IMR-90 (cell line): ENCODE measurements around the gene FSD1. TPM values are rescaled to one million over a fixed set of nuclear protein-coding genes. Genes with fewer than 3 reads are reported as not detected.

ENCODE experiments used
- ATAC-seq: fragments of 200-7000 bp; cut with Tn5 transposase; 2 replicates; pipeline ENCODE4 v1.9.1; 2020; ENCODE audit warnings: low read depth, mild to moderate bottlenecking, moderate library complexity
- Bru-seq: library from RNA; stranded (reverse); fragments of 400-500 nt; gene quantifications from one replicate; lab custom pipeline; 2021; lab: Mats Ljungman, UMichigan
- BruChase-seq, 2 experiments: library from RNA; stranded (reverse); fragments of 400-500 nt; gene quantifications; one replicate each; lab custom pipeline; 2021; lab: Mats Ljungman, UMichigan
- BruUV-seq: library from RNA; stranded (reverse); fragments of 400-500 nt; replicated peaks from 2 replicates; lab custom pipeline; 2021; lab: Mats Ljungman, UMichigan
- CTCF ChIA-PET: fragments of 300-600 bp; formaldehyde crosslinking; extraction: SDS; loops from one replicate; lab custom pipeline; 2021; ENCODE audit warnings: antibody characterized with exemption; lab: Yijun Ruan, JAX
- POLR2A ChIA-PET: fragments of 300-600 bp; sonication (Branson Sonifier 250); formaldehyde crosslinking; loops from one replicate; lab custom pipeline; 2022; ENCODE audit warnings: antibody characterized with exemption; ENCODE audit not compliant: unreplicated experiment; lab: Charles Lee
- DNase-seq: peaks from one replicate; pipeline ENCODE4 v3.0.0; 2013
- H2AFZ ChIP-seq: replicated peaks from 2 replicates; pipeline ENCODE3; 2013; ENCODE audit warnings: low read length, mild to moderate bottlenecking; ENCODE audit not compliant: poor library complexity
- H2AK5ac ChIP-seq: 2 replicates; pipeline ENCODE4 v1.6.1; 2013; ENCODE audit warnings: low read depth, low read length, inconsistent platforms
- H2AK9ac ChIP-seq: replicated peaks from 2 replicates; pipeline ENCODE3; 2013; ENCODE audit warnings: mild to moderate bottlenecking, low read depth, low read length, moderate library complexity; ENCODE audit not compliant: poor library complexity
- H2BK120ac ChIP-seq: 2 replicates; pipeline ENCODE4 v1.6.1; 2013; ENCODE audit warnings: low read depth, low read length, inconsistent platforms
- H2BK15ac ChIP-seq: 3 replicates; pipeline ENCODE4 v1.6.1; 2013; ENCODE audit warnings: low read depth, low read length, inconsistent platforms
- H2BK20ac ChIP-seq: 2 replicates; pipeline ENCODE4 v1.6.1; 2013; ENCODE audit warnings: low read depth, mild to moderate bottlenecking, inconsistent platforms, low read length, moderate library complexity
- H2BK5ac ChIP-seq: 2 replicates; pipeline ENCODE4 v1.6.1; 2013; ENCODE audit warnings: mild to moderate bottlenecking, low read depth, low read length, inconsistent platforms; ENCODE audit not compliant: poor library complexity, severe bottlenecking
- H3K14ac ChIP-seq: replicated peaks from 2 replicates; pipeline ENCODE4 v1.6.1; 2013; ENCODE audit warnings: low read depth, low read length, inconsistent platforms
- H3K18ac ChIP-seq: 2 replicates; pipeline ENCODE4 v1.6.1; 2013; ENCODE audit warnings: low read depth, low read length, control low read depth
- H3K23ac ChIP-seq: 2 replicates; pipeline ENCODE4 v1.6.1; 2013; ENCODE audit warnings: low read depth, low read length, inconsistent platforms
- H3K27ac ChIP-seq: 2 replicates; pipeline ENCODE4 v1.5.1; 2013; ENCODE audit warnings: mild to moderate bottlenecking, control low read depth, low read length; ENCODE audit not compliant: insufficient read depth
- H3K27me3 ChIP-seq: 2 replicates; pipeline ENCODE4 v1.6.1; 2013; ENCODE audit warnings: low read length; ENCODE audit not compliant: control insufficient read depth, insufficient read depth
- H3K36me3 ChIP-seq: 2 replicates; pipeline ENCODE4 v1.6.1; 2013; ENCODE audit warnings: low read length, mixed read lengths; ENCODE audit not compliant: control insufficient read depth, insufficient read depth
- H3K4ac ChIP-seq: 2 replicates; pipeline ENCODE4 v1.6.1; 2013; ENCODE audit warnings: low read depth, low read length, inconsistent platforms
- H3K4me1 ChIP-seq: 2 replicates; pipeline ENCODE4 v1.6.1; 2013; ENCODE audit warnings: low read length, mixed read lengths; ENCODE audit not compliant: control insufficient read depth, insufficient read depth
- H3K4me2 ChIP-seq: 2 replicates; pipeline ENCODE4 v1.6.1; 2013; ENCODE audit warnings: low read depth, mild to moderate bottlenecking, control low read depth, low read length, moderate library complexity
- H3K4me3 ChIP-seq: 2 replicates; pipeline ENCODE4 v1.5.1; 2013; ENCODE audit warnings: low read depth, mild to moderate bottlenecking, control low read depth, low read length, moderate library complexity; ENCODE audit not compliant: insufficient read depth
- H3K56ac ChIP-seq: 2 replicates; pipeline ENCODE4 v1.6.1; 2013; ENCODE audit warnings: low read length, inconsistent platforms; ENCODE audit not compliant: insufficient read depth; ENCODE audit errors: extremely low read depth
- H3K79me1 ChIP-seq, 2 experiments: 2 replicates each; pipeline ENCODE4 v1.6.1; 2013; ENCODE audit warnings: low read length in 2 of 2, inconsistent platforms in 1 of 2, low read depth in 1 of 2
- H3K9ac ChIP-seq: 2 replicates; pipeline ENCODE4 v1.6.1; 2013; ENCODE audit warnings: low read depth, low read length, control low read depth
- H3K9me1 ChIP-seq: 2 replicates; pipeline ENCODE4 v1.6.1; 2013; ENCODE audit warnings: low read length, inconsistent platforms; ENCODE audit not compliant: insufficient read depth
- H3K9me3 ChIP-seq: 2 replicates; pipeline ENCODE4 v1.6.1; 2013; ENCODE audit warnings: low read length; ENCODE audit not compliant: control insufficient read depth, insufficient read depth
- H4K20me1 ChIP-seq: 2 replicates; pipeline ENCODE4 v1.6.1; 2013; ENCODE audit warnings: low read length, inconsistent platforms; ENCODE audit not compliant: insufficient read depth
- H4K5ac ChIP-seq: 2 replicates; pipeline ENCODE4 v1.6.1; 2013; ENCODE audit warnings: mild to moderate bottlenecking, low read depth, low read length, control low read depth
- H4K8ac ChIP-seq, 2 experiments: 2 replicates each; pipeline ENCODE4 v1.6.1; 2013; ENCODE audit warnings: low read depth in 2 of 2, low read length in 2 of 2, control low read depth in 1 of 2, inconsistent platforms in 1 of 2
- H4K91ac ChIP-seq: 2 replicates; pipeline ENCODE4 v1.6.1; 2013; ENCODE audit warnings: low read depth, low read length, inconsistent platforms; ENCODE audit not compliant: insufficient read depth
- CEBPB ChIP-seq: IDR thresholded peaks from 2 replicates; pipeline ENCODE4 v1.6.1; 2012; ENCODE audit warnings: low read depth, low read length, improper control_type of control experiment
- CHD1 ChIP-seq: IDR thresholded peaks from 2 replicates; pipeline ENCODE4 v1.6.1; 2012; ENCODE audit warnings: low read depth, low read length, improper control_type of control experiment
- CTCF ChIP-seq: conservative IDR thresholded peaks from 2 replicates; pipeline ENCODE4 v1.5.1; 2012; ENCODE audit warnings: mild to moderate bottlenecking, low read depth, low read length, improper control_type of control experiment
- MAFK ChIP-seq: IDR thresholded peaks from 2 replicates; pipeline ENCODE4 v1.6.1; 2012; ENCODE audit warnings: low read depth, low read length, improper control_type of control experiment
- MAZ ChIP-seq: IDR thresholded peaks from 2 replicates; pipeline ENCODE4 v1.6.1; 2012; ENCODE audit warnings: low read depth, mild to moderate bottlenecking, low read length, improper control_type of control experiment, moderate library complexity, borderline replicate concordance
- MXI1 ChIP-seq: IDR thresholded peaks from 2 replicates; pipeline ENCODE4 v1.6.1; 2012; ENCODE audit warnings: low read depth, mild to moderate bottlenecking, low read length, moderate library complexity, borderline replicate concordance
- POLR2A ChIP-seq: IDR thresholded peaks from 2 replicates; pipeline ENCODE4 v1.6.1; 2012; ENCODE audit warnings: mild to moderate bottlenecking, low read depth, low read length
- RAD21 ChIP-seq: IDR thresholded peaks from 2 replicates; pipeline ENCODE4 v1.6.1; 2012; ENCODE audit warnings: low read length, improper control_type of control experiment
- SMC3 ChIP-seq: fragments of 150-350 bp; IDR thresholded peaks from 2 replicates; pipeline ENCODE4 v1.6.1; 2016; ENCODE audit warnings: low read depth, mild to moderate bottlenecking, antibody characterized with exemption, low read length, moderate library complexity
- WGBS, 2 experiments: methylation state at CpG; one replicate each; pipeline versions ENCODE4 v1.1.5 to v1.1.7; 2013; ENCODE audit warnings: missing lambda C conversion rate in 2 of 2; ENCODE audit not compliant: insufficient read length in 1 of 2; ENCODE audit errors: extremely low coverage in 2 of 2; 5-methylcytosine and 5-hydroxymethylcytosine counted together
- dilution Hi-C: fragments of 300-500 bp; cut with HindIII; formaldehyde crosslinking; loops from one replicate; pipeline ENCODE4 v1.14.3; 2018; ENCODE audit warnings: low sequenced_read_pairs; ENCODE audit not compliant: unreplicated experiment
- in situ Hi-C: fragments of 300-500 bp; cut with MboI; formaldehyde crosslinking; loops from 3 replicates; pipeline ENCODE4 v1.14.3; 2019; ENCODE audit warnings: low sequenced_read_pairs, inconsistent platforms, mixed read lengths
- intact Hi-C: fragments of 100-400 bp; cut with micrococcal nuclease; formaldehyde crosslinking; loops from 2 replicates; pipeline ENCODE4 v1.10.0; 2022
- long read RNA-seq: library from polyadenylated mRNA; unstranded; transcript quantifications from one replicate; pipeline ENCODE4 v2.0.0, GENCODE V29; 2021; ENCODE audit not compliant: unreplicated experiment
- polyA plus RNA-seq, 3 experiments: library from polyadenylated mRNA; depleted of rRNA; stranded (reverse); fragments of >200 nt; gene quantifications; 2 replicates each; pipeline ENCODE4 v1.2.3, GENCODE V29; 2012; ENCODE audit warnings: low replicate concordance in 1 of 3
- total RNA-seq: library from RNA; depleted of rRNA; stranded (reverse); fragments of >200 nt; gene quantifications from 2 replicates; pipeline ENCODE4 v1.2.3, GENCODE V29; 2012; rRNA removed

The FSD1 gene
- total RNA-seq, result 17.4 and 19.2 TPM in 2 replicates
- 23.4 and 24.4 TPM in 2 replicates for polyA plus RNA-seq (2012; rRNA removed)
- polyA plus RNA-seq (2012; cell fraction: cytosol; rRNA removed), result 14.6 and 37.7 TPM in 2 replicates
- polyA plus RNA-seq (2012; cell fraction: nucleus; rRNA removed; ENCODE audit: low replicate concordance), result 53.7 and 112 TPM in 2 replicates
- percentile 42 among the genes with signal in this experiment for Bru-seq, nascent RNA
- percentile 42 among the genes with signal in this experiment for BruChase-seq, experiment 1, labeled RNA remaining after a 6-hour chase
- percentile 40 among the genes with signal in this experiment for BruChase-seq, experiment 2, labeled RNA remaining after a 2-hour chase
- long read RNA-seq, transcript FSD1-201 (13 exons, 1,831 nt), result major isoform, 13 of 20 reads
- long read RNA-seq, partial matches to known transcripts, result 3 of 20 reads
- long read RNA-seq, other reads (novel, unspliced or antisense), result 4 of 20 reads

- CTCF ChIA-PET, result no interaction called here
- Histone ChIP-seq H4K91ac (no peak within 1 kb of the TSS), H2BK15ac (no peak within 1 kb of the TSS), H2BK20ac (no peak within 1 kb of the TSS), H3K9ac (no peak within 1 kb of the TSS), H3K4me3 (peak within 1 kb of the TSS; percentile 47), H3K4me1 (no peaks in the 10 kb centered on the region), H4K20me1 (no peaks in the 10 kb centered on the region), H3K79me1 (peaks cover 0 to 3% of the 10 kb centered on the region in 2 experiments; a peak in 1 of 4 replicates), H4K8ac (peak within 1 kb of the TSS; percentile 12 to 84; a peak in 3 of 4 replicates), H3K4me2 (peak within 1 kb of the TSS; percentile 70), H2BK5ac (no peak within 1 kb of the TSS), H3K4ac (no peak within 1 kb of the TSS), H3K27me3 (no peaks in the 10 kb centered on the region), H3K9me3 (no peaks in the 10 kb centered on the region), H2AFZ (peak within 1 kb of the TSS; percentile 79), H2AK9ac (peak within 1 kb of the TSS; percentile 52), H2BK120ac (no peak within 1 kb of the TSS), H3K56ac (no peak within 1 kb of the TSS; the same call in 1 of the 2 replicates), H3K9me1 (peaks cover 6% of the 10 kb centered on the region; the same call in 1 of the 2 replicates), H3K18ac (no peak within 1 kb of the TSS), H2AK5ac (no peak within 1 kb of the TSS), H3K27ac (no peak within 1 kb of the TSS; the same call in 1 of the 2 replicates), H4K5ac (no peak within 1 kb of the TSS), H3K23ac (no peak within 1 kb of the TSS), H3K36me3 (peaks cover 2% of the 10 kb centered on the region; the same call in 1 of the 2 replicates), H3K14ac (no peak within 1 kb of the TSS)
- in situ Hi-C loops (no loop called here), dilution Hi-C loops (no loop called here), intact Hi-C loops (no loop called here)
- no TSS peak for BruUV-seq
- POLR2A ChIA-PET, result interaction anchor here (0.6 kb wide), 1 partner anchor 30 kb away, joined by 4 read pairs; no protein-coding TSS in a partner anchor
- DNase-seq (peak; percentile 40), ATAC-seq (peak; percentile 99)
- TF ChIP-seq MAZ (0 out of 2 replicates have a peak, but pooled peaks have one; percentile 33), POLR2A (no peak), CEBPB (no peak), RAD21 (no peak), MAFK (no peak), CTCF (no peak), SMC3 (no peak), CHD1 (no peak), MXI1 (no peak)
- WGBS, 2 experiments, result 5% methylated on average over 10 of the region's 63 CpGs; no CpG with 5 or more reads in 1 of the 2 experiments
Measured at GRCh38 chr19:4304538-4305256, at the start of gene FSD1. Gene FSD1 (plus strand): TSS chr19:4304598. CDS start chr19:4304747, 149 bp downstream.
